Mononuclear cell (primary cell): ENCODE data around the gene LBHD2. TPM values are rescaled to one million over a fixed set of nuclear protein-coding genes. Genes with fewer than 3 reads are reported as not detected.
"Not testable (repeated sequence)": the region's sequence is repeated elsewhere in the genome, so short reads cannot be mapped to it uniquely, and the experiment has no call there.

Experiments used
- H3K27me3 ChIP-seq: 2 replicates; pipeline ENCODE4 v1.6.0; 2011; ENCODE audit warnings: low read length, control low read depth; ENCODE audit not compliant: insufficient read depth
- H3K4me1 ChIP-seq: 2 replicates; pipeline ENCODE4 v1.5.1; 2011; ENCODE audit warnings: mild to moderate bottlenecking, low read length, control low read depth; ENCODE audit not compliant: insufficient read depth
- H3K4me3 ChIP-seq: 2 replicates; pipeline ENCODE4 v1.5.1; 2011; ENCODE audit warnings: mild to moderate bottlenecking, low read length, moderate library complexity
- H3K9me3 ChIP-seq: 2 replicates; pipeline ENCODE4 v1.5.1; 2011; ENCODE audit warnings: low read depth, mild to moderate bottlenecking, control low read depth, low read length
- total RNA-seq: library from RNA; depleted of rRNA; stranded (reverse); fragments of >200 nt; gene quantifications from one replicate; pipeline ENCODE4 v1.2.3, GENCODE V29; 2012

LBHD2 gene
- total RNA-seq, 1 donor: not detected

GRCh38 chr14:103113774-103114173 is 29.8 kb downstream of the LBHD2 start:
- no peak overlapping the region for H3K4me3 ChIP-seq
- H3K9me3 ChIP-seq: no peaks in the 10 kb centered on the region
- peaks cover 79% of the 10 kb centered on the region for H3K4me1 ChIP-seq
- H3K27me3 ChIP-seq: no peaks in the 10 kb centered on the region

GRCh38 chr14:103115086-103115679 is 31.2 kb downstream of the LBHD2 start:
- H3K4me1 ChIP-seq: peaks cover 91% of the 10 kb centered on the region
- not testable (repeated sequence) for H3K9me3 ChIP-seq, H3K27me3 ChIP-seq, H3K4me3 ChIP-seq

- no peak overlapping the region for H3K4me3 ChIP-seq
- no peaks in the 10 kb centered on the region for H3K9me3 ChIP-seq
- H3K27me3 ChIP-seq: no peaks in the 10 kb centered on the region
- H3K4me1 ChIP-seq: peaks cover 94% of the 10 kb centered on the region
Observed at GRCh38 chr14:103115845-103116572, 32.0 kb downstream of the LBHD2 start.

GRCh38 chr14:103116636-103117035 is 32.6 kb downstream of the LBHD2 start:
- Histone ChIP-seq H3K4me3 (no peak overlapping the region), H3K27me3 (no peaks in the 10 kb centered on the region), H3K4me1 (peaks cover 93% of the 10 kb centered on the region), H3K9me3 (no peaks in the 10 kb centered on the region)

- H3K9me3 ChIP-seq, H3K4me3 ChIP-seq, H3K27me3 ChIP-seq: not testable (repeated sequence)
- peaks cover 90% of the 10 kb centered on the region for H3K4me1 ChIP-seq
Observed at GRCh38 chr14:103117499-103117898, 33.5 kb downstream of the LBHD2 start.

GRCh38 chr14:103118018-103118662 is 34.1 kb downstream of the LBHD2 start:
- Histone ChIP-seq H3K4me3 (no peak overlapping the region), H3K9me3 (no peaks in the 10 kb centered on the region), H3K27me3 (peaks cover 4% of the 10 kb centered on the region), H3K4me1 (peaks cover 89% of the 10 kb centered on the region)

- no peaks in the 10 kb centered on the region for H3K9me3 ChIP-seq
- peaks cover 86% of the 10 kb centered on the region for H3K4me1 ChIP-seq
- no peak overlapping the region for H3K4me3 ChIP-seq
- peaks cover 6% of the 10 kb centered on the region for H3K27me3 ChIP-seq
Observed at GRCh38 chr14:103118663-103119404, 34.8 kb downstream of the LBHD2 start.

GRCh38 chr14:103119527-103119926 is 35.5 kb downstream of the LBHD2 start:
- H3K27me3 ChIP-seq, H3K9me3 ChIP-seq, H3K4me3 ChIP-seq: not testable (repeated sequence)
- H3K4me1 ChIP-seq: peaks cover 86% of the 10 kb centered on the region

GRCh38 chr14:103121121-103121845 is 37.3 kb downstream of the LBHD2 start:
- H3K27me3 ChIP-seq: peaks cover 9% of the 10 kb centered on the region
- peaks cover 85% of the 10 kb centered on the region for H3K4me1 ChIP-seq
- H3K4me3 ChIP-seq: peak overlapping the region; percentile 45
- no peaks in the 10 kb centered on the region for H3K9me3 ChIP-seq

- H3K9me3 ChIP-seq: no peaks in the 10 kb centered on the region
- peaks cover 9% of the 10 kb centered on the region for H3K27me3 ChIP-seq
- peak overlapping the region; percentile 45 for H3K4me3 ChIP-seq
- H3K4me1 ChIP-seq: peaks cover 79% of the 10 kb centered on the region
Observed at GRCh38 chr14:103121846-103122584, 38.0 kb downstream of the LBHD2 start.

- no peaks in the 10 kb centered on the region for H3K9me3 ChIP-seq
- peak overlapping the region; percentile 45 for H3K4me3 ChIP-seq
- H3K4me1 ChIP-seq: peaks cover 74% of the 10 kb centered on the region
- peaks cover 9% of the 10 kb centered on the region for H3K27me3 ChIP-seq
Observed at GRCh38 chr14:103122585-103122946, 38.6 kb downstream of the LBHD2 start.

- Histone ChIP-seq H3K4me3 (peak within 1 kb of the TSS; percentile 60), H3K4me1 (peaks cover 71% of the 10 kb centered on the region), H3K9me3 (no peaks in the 10 kb centered on the region), H3K27me3 (peaks cover 9% of the 10 kb centered on the region)
Observed at GRCh38 chr14:103122947-103123633, 39.1 kb downstream of the LBHD2 start, which contains the start of gene TNFAIP2. TSS of gene TNFAIP2 (plus strand) at chr14:103123461. CDS start at chr14:103126458, 2,997 bp downstream.

- Histone ChIP-seq H3K4me3 (peak overlapping the region; percentile 60), H3K9me3 (no peaks in the 10 kb centered on the region), H3K4me1 (peaks cover 63% of the 10 kb centered on the region), H3K27me3 (peaks cover 9% of the 10 kb centered on the region)
Observed at GRCh38 chr14:103123634-103124500, 39.9 kb downstream of the LBHD2 start.
